K562 (cell line): ENCODE measurements around the gene RAP1GAP2. TPM values are rescaled to one million over a fixed set of nuclear protein-coding genes. Genes with fewer than 3 reads are reported as not detected.

Source experiments
- ATAC-seq: fragments of 200-7000 bp; cut with Tn5 transposase; 3 replicates; pipeline ENCODE4 v1.9.1; 2020; ENCODE audit warnings: moderate library complexity
- BruUV-seq: library from RNA; stranded (reverse); fragments of 400-500 nt; replicated peaks from 2 replicates; lab custom pipeline; 2021; lab: Mats Ljungman, UMichigan
- CTCF ChIA-PET: fragments of 300-600 bp; formaldehyde crosslinking; extraction: SDS; loops from one replicate; lab custom pipeline; 2021; ENCODE audit warnings: low intra/inter-chr PET ratio; lab: Yijun Ruan, JAX
- POLR2A ChIA-PET: fragments of 300-600, 350-650 bp; sonication (Branson Sonifier 250); formaldehyde crosslinking; extraction: SDS; loops from one replicate; lab custom pipeline; 2021; ENCODE audit warnings: antibody characterized with exemption, inconsistent platforms; lab: Yijun Ruan, JAX
- DNase-seq, 4 experiments: peaks; one replicate each; pipeline versions ENCODE4 v3.0.0 to v3.0.0-alpha.2; 2011 to 2018; ENCODE audit warnings: low spot score in 3 of 4, mixed read lengths in 3 of 4; ENCODE audit errors: extremely low read depth in 1 of 4
- FAIRE-seq: peaks from 2 replicates; lab custom pipeline; 2011; peaks lifted over from hg19 to GRCh38; lab: Jason Lieb, UNC
- H2AFZ ChIP-seq: 2 replicates; pipeline ENCODE4 v1.6.0; 2011; ENCODE audit warnings: low read depth, low read length, control low read depth, inconsistent platforms
- H3K27ac ChIP-seq: fragments of 200-600 bp; 3 replicates; pipeline ENCODE4 v1.8.0; 2011; ENCODE audit warnings: low read depth, mild to moderate bottlenecking, control low read depth, inconsistent platforms, low read length, moderate library complexity, mixed read lengths; ENCODE audit errors: extremely low read depth
- H3K27me3 ChIP-seq, 2 experiments: fragments of 300-600 bp in 1 of 2; 2 replicates in 1 of 2; 3 replicates in 1 of 2; pipeline versions ENCODE4 v1.6.0 to v1.8.0; 2011; ENCODE audit warnings: inconsistent platforms in 2 of 2, low read length in 2 of 2, mild to moderate bottlenecking in 1 of 2, mixed read lengths in 1 of 2, moderate library complexity in 1 of 2; ENCODE audit not compliant: control insufficient read depth in 2 of 2, insufficient read depth in 2 of 2
- H3K36me3 ChIP-seq: fragments of 300-600 bp; 3 replicates; pipeline ENCODE4 v1.8.0; 2011; ENCODE audit warnings: mild to moderate bottlenecking, low read length, inconsistent platforms; ENCODE audit not compliant: control insufficient read depth, insufficient read depth
- H3K4me1 ChIP-seq, 2 experiments: fragments of 200-600 bp in 1 of 2; replicated peaks in 1 of 2; 2 replicates in 1 of 2; 3 replicates in 1 of 2; pipeline versions ENCODE4 v1.5.1 to v1.8.0; 2011; ENCODE audit warnings: inconsistent platforms in 2 of 2, low read length in 2 of 2, mild to moderate bottlenecking in 1 of 2, mixed read lengths in 1 of 2, moderate library complexity in 1 of 2; ENCODE audit not compliant: control insufficient read depth in 2 of 2, insufficient read depth in 2 of 2
- H3K4me2 ChIP-seq: 2 replicates; pipeline ENCODE4 v1.6.1; 2011; ENCODE audit warnings: low read length, control low read depth, inconsistent platforms, mixed read lengths; ENCODE audit not compliant: insufficient read depth
- H3K4me3 ChIP-seq: fragments of 200-600 bp; sonication (generic), shearing (Covaris generic); 2 replicates; pipeline ENCODE4 v1.5.1; 2016; ENCODE audit warnings: control low read depth, inconsistent platforms
- H3K79me2 ChIP-seq: fragments of 200-600 bp; 3 replicates; pipeline ENCODE4 v1.8.0; 2011; ENCODE audit warnings: low read length, inconsistent platforms; ENCODE audit not compliant: control insufficient read depth, insufficient read depth
- H3K9ac ChIP-seq, 2 experiments: 2 replicates each; pipeline versions ENCODE4 v1.6.0 to v1.6.1; 2011; ENCODE audit warnings: low read depth in 2 of 2, low read length in 2 of 2, control low read depth in 1 of 2, inconsistent platforms in 1 of 2, mild to moderate bottlenecking in 1 of 2, mixed read lengths in 1 of 2; ENCODE audit not compliant: insufficient read depth in 1 of 2
- H3K9me1 ChIP-seq: one replicate; pipeline ENCODE4 v1.6.0; 2011; ENCODE audit warnings: inconsistent platforms, mild to moderate bottlenecking, low read length, moderate library complexity; ENCODE audit not compliant: control insufficient read depth, insufficient read depth
- H3K9me3 ChIP-seq: replicated peaks from 2 replicates; pipeline ENCODE4 v1.5.1; 2011; ENCODE audit warnings: low read depth, low read length, inconsistent platforms; ENCODE audit not compliant: control insufficient read depth, insufficient read depth
- H4K20me1 ChIP-seq: replicated peaks from 2 replicates; pipeline ENCODE4 v1.6.1; 2011; ENCODE audit warnings: low read length, inconsistent platforms, mixed read lengths; ENCODE audit not compliant: control insufficient read depth, insufficient read depth
- COPS2 ChIP-seq: fragments of 450-650 bp; conservative IDR thresholded peaks from 2 replicates; pipeline ENCODE4 v1.6.1; 2016; ENCODE audit warnings: mild to moderate bottlenecking, moderate library complexity
- GATA2 ChIP-seq: sonication (generic); formaldehyde crosslinking; IDR thresholded peaks from 2 replicates; pipeline ENCODE4 v1.4.0; 2020; ENCODE audit warnings: mild to moderate bottlenecking, missing genetic modification reagents
- ILF3 ChIP-seq: fragments of 450-650 bp; IDR thresholded peaks from 2 replicates; pipeline ENCODE4 v1.6.1; 2018; ENCODE audit warnings: antibody characterized with exemption, mild to moderate bottlenecking, moderate library complexity, borderline replicate concordance
- PCBP2 ChIP-seq: fragments of 200-400 bp; formaldehyde crosslinking; IDR thresholded peaks from 2 replicates; pipeline ENCODE4 v1.6.1; 2018; ENCODE audit warnings: low read length, low read depth, mild to moderate bottlenecking, moderate library complexity; ENCODE audit not compliant: poor library complexity, severe bottlenecking
- POU5F1 ChIP-seq: fragments of 150-350 bp; IDR thresholded peaks from 2 replicates; pipeline ENCODE4 v1.6.1; 2014; ENCODE audit warnings: borderline replicate concordance, low read length, low read depth, mild to moderate bottlenecking; ENCODE audit not compliant: partially characterized antibody
- STAT5B ChIP-seq: fragments of 250-450 bp; sonication (Bioruptor Pico); IDR thresholded peaks from 2 replicates; pipeline ENCODE4 v1.8.0; 2021; ENCODE audit warnings: mild to moderate bottlenecking, inconsistent platforms
- ZFP30 ChIP-seq: fragments of 250-450 bp; sonication (Bioruptor Pico); IDR thresholded peaks from 2 replicates; pipeline ENCODE4 v1.8.0; 2022; ENCODE audit warnings: moderate library complexity, mild to moderate bottlenecking, inconsistent platforms, borderline replicate concordance
- WGBS: fragments of 100-300 bp; shearing (Covaris generic); methylation state at CpG from one replicate; pipeline ENCODE4 v1.1.6; 2016; ENCODE audit warnings: low coverage, mixed read lengths; ENCODE audit not compliant: insufficient coverage; ENCODE audit errors: missing lambda C conversion rate; 5-methylcytosine and 5-hydroxymethylcytosine counted together
- in situ Hi-C: fragments of 300-500 bp; cut with MboI; formaldehyde crosslinking; loops from 4 replicates; pipeline ENCODE4 v1.15.0; 2018; ENCODE audit warnings: inconsistent platforms, mixed read lengths
- intact Hi-C: fragments of 100-400 bp; cut with micrococcal nuclease; formaldehyde crosslinking; loops from 2 replicates; pipeline ENCODE4 v1.14.2; 2022
- polyA plus RNA-seq, 8 experiments: library from polyadenylated mRNA; depleted of rRNA in 4 of 8; stranded (reverse) in 5 of 8; unstranded in 3 of 8; fragments of >200 nt; fragmentation: Nextera tagmentation in 2 of 8; fragmentation: Illumina TruSeq in 1 of 8; extraction: Ambion mirVana in 2 of 8; extraction: Trizol in 1 of 8; gene quantifications; 2 replicates each; pipeline versions ENCODE4 v1.2.1 to v1.2.3, GENCODE V29; 2011 to 2014; ENCODE audit warnings: inconsistent platforms in 1 of 8, missing spikeins in 1 of 8
- total RNA-seq, 7 experiments: library from RNA; depleted of rRNA in 6 of 7; stranded (reverse); fragments of >200 nt in 6 of 7; fragmentation: Illumina TruSeq in 2 of 7; extraction: Trizol in 2 of 7; gene quantifications; 2 replicates each; pipeline versions ENCODE4 v1.2.1 to v1.2.3, GENCODE V29; 2011 to 2021; ENCODE audit warnings: low replicate concordance in 1 of 7

Gene RAP1GAP2
- total and polyA plus RNA-seq, 9 of the 15 experiments (the other 6 are each of a cell fraction or from before 2014, with no cell fraction given) = 0.01 to 1.3 (median 0.42) TPM; not detected in 1

- no peak overlapping the region for H3K27ac ChIP-seq
- ATAC-seq = no peak
- FAIRE-seq = no peak
- no peak for DNase-seq
- ChIA-PET POLR2A (no interaction called here), CTCF (no interaction called here)
- TF ChIP-seq PCBP2 (no peak), GATA2 (CRISPR knock-in tag) (no peak), ZFP30 (CRISPR knock-in tag) (no peak)
- H4K20me1 ChIP-seq = no peaks in the 10 kb centered on the region; the same call in 1 of the 2 replicates
- peaks cover 3 to 37% of the 10 kb centered on the region in 2 experiments; a peak in 3 of 5 replicates for H3K27me3 ChIP-seq
- H3K9ac ChIP-seq = no peak overlapping the region
- in situ Hi-C loops (no loop called here), intact Hi-C loops (no loop called here)
- H3K79me2 ChIP-seq = no peaks in the 10 kb centered on the region
- H3K4me1 ChIP-seq = no peaks in the 10 kb centered on the region
- H3K4me3 ChIP-seq = no peak overlapping the region
- no peak overlapping the region for H3K4me2 ChIP-seq
- no TSS peak for BruUV-seq
- no peaks in the 10 kb centered on the region for H3K36me3 ChIP-seq
- H3K9me3 ChIP-seq = no peaks in the 10 kb centered on the region
- no peak overlapping the region for H2AFZ ChIP-seq
- 9% methylated on average over 13 of the region's 19 CpGs for WGBS
- no peaks in the 10 kb centered on the region for H3K9me1 ChIP-seq
Measured at GRCh38 chr17:2959371-2960130, 163.3 kb downstream of the RAP1GAP2 start.

DNA sequence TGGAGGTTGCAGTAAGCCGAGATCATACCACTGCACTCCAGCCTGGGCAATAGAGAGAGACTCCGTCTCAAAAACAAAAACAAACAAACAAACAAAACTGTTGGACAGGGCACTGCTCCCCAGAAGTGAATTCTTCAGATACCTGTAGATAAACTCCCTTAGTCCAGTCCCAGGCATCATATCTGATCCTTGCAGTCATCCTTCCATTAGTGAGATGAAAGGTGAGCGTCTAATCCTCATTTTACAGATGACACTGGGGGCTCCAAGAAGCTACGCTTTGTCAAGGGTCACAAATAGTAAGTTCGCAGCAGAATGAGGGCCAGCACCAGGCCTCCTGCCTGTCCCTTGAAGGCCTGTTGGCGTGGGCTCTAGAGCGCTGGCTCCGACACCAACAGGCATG lies 165.2 kb downstream of the RAP1GAP2 start:
- ATAC-seq (no peak), DNase-seq (no peak), FAIRE-seq (no peak)
- no peak overlapping the region for H3K9ac ChIP-seq
- in situ Hi-C loops (no loop called here), intact Hi-C loops (no loop called here)
- TF ChIP-seq STAT5B (CRISPR knock-in tag) (no peak), ILF3 (no peak), POU5F1 (no peak), COPS2 (no peak)
- CTCF ChIA-PET = no interaction called here
- H4K20me1 ChIP-seq = no peaks in the 10 kb centered on the region; the same call in 1 of the 2 replicates
- no peak overlapping the region for H3K27ac ChIP-seq
- H3K4me3 ChIP-seq = no peak overlapping the region
- H3K4me1 ChIP-seq = no peaks in the 10 kb centered on the region
- H3K4me2 ChIP-seq = no peak overlapping the region
- no peaks in the 10 kb centered on the region for H3K9me1 ChIP-seq
- peaks cover 0 to 44% of the 10 kb centered on the region in 2 experiments; a peak in 2 of 5 replicates for H3K27me3 ChIP-seq
- no peak overlapping the region for H2AFZ ChIP-seq
- BruUV-seq = no TSS peak
- H3K36me3 ChIP-seq = no peaks in the 10 kb centered on the region
- WGBS = 4% methylated on average over 7 of the region's 8 CpGs
- no peaks in the 10 kb centered on the region for H3K79me2 ChIP-seq
- POLR2A ChIA-PET = no interaction called here
- H3K9me3 ChIP-seq = no peaks in the 10 kb centered on the region
